Neural cell (in vitro differentiated cells): ENCODE measurements around the gene MED15. TPM values are rescaled to one million over a fixed set of nuclear protein-coding genes. Genes with fewer than 3 reads are reported as not detected.
"Not testable (repeated sequence)": the region's sequence is repeated elsewhere in the genome, so short reads cannot be mapped to it uniquely, and the experiment has no call there.

ENCODE experiments used
- H2AFZ ChIP-seq: fragments of 200-600, 300-800 bp; sonication (generic), shearing (Covaris generic); 2 replicates; pipeline ENCODE4 v1.6.0; 2014; ENCODE audit warnings: low read depth, mild to moderate bottlenecking, antibody characterized with exemption, low read length, moderate library complexity
- H3F3A ChIP-seq: fragments of 200-600 bp; shearing (Covaris generic); 2 replicates; pipeline ENCODE4 v1.6.1; 2016; ENCODE audit warnings: mild to moderate bottlenecking, moderate library complexity, mixed read lengths, antibody characterized with exemption, low read length; ENCODE audit not compliant: insufficient read depth, poor library complexity, severe bottlenecking
- H3K27ac ChIP-seq: fragments of 200-600, 300-800 bp; sonication (generic), shearing (Covaris generic); 2 replicates; pipeline ENCODE4 v1.5.1; 2014; ENCODE audit warnings: mild to moderate bottlenecking, low read length, moderate library complexity
- H3K27me3 ChIP-seq: fragments of 300-800, 200-600 bp; sonication (generic), shearing (Covaris generic); 2 replicates; pipeline ENCODE4 v1.6.0; 2014; ENCODE audit warnings: mild to moderate bottlenecking, low read depth, low read length, moderate library complexity; ENCODE audit not compliant: insufficient read depth
- H3K36me3 ChIP-seq: fragments of 300-800, 200-600 bp; sonication (generic), shearing (Covaris generic); 2 replicates; pipeline ENCODE4 v1.5.1; 2014; ENCODE audit warnings: mild to moderate bottlenecking, antibody characterized with exemption, low read length, moderate library complexity; ENCODE audit not compliant: insufficient read depth
- H3K4me2 ChIP-seq: fragments of 300-800, 200-600 bp; sonication (generic), shearing (Covaris generic); 2 replicates; pipeline ENCODE4 v1.6.0; 2014; ENCODE audit warnings: mild to moderate bottlenecking, low read length
- H3K4me3 ChIP-seq: fragments of 300-800, 200-600 bp; sonication (generic), shearing (Covaris generic); 2 replicates; pipeline ENCODE4 v1.5.1; 2014; ENCODE audit warnings: mild to moderate bottlenecking, low read length, moderate library complexity
- H3K79me2 ChIP-seq: fragments of 200-600 bp; shearing (Covaris generic); replicated peaks from 2 replicates; pipeline ENCODE4 v1.6.0; 2014; ENCODE audit warnings: mild to moderate bottlenecking, low read length, moderate library complexity; ENCODE audit not compliant: insufficient read depth
- H3K9ac ChIP-seq: fragments of 300-800, 200-600 bp; sonication (generic), shearing (Covaris generic); 2 replicates; pipeline ENCODE4 v1.6.1; 2016; ENCODE audit warnings: mild to moderate bottlenecking, low read length, mixed read lengths
- H3K9me2 ChIP-seq: fragments of 200-600 bp; shearing (Covaris generic); 2 replicates; pipeline ENCODE4 v1.6.1; 2016; ENCODE audit warnings: mild to moderate bottlenecking, low read length, mixed read lengths; ENCODE audit not compliant: insufficient read depth
- H3K9me3 ChIP-seq: fragments of 200-600, 300-800 bp; sonication (generic), shearing (Covaris generic); 2 replicates; pipeline ENCODE4 v1.6.1; 2016; ENCODE audit warnings: mild to moderate bottlenecking, mixed run types, low read length, moderate library complexity, mixed read lengths
- H4K20me1 ChIP-seq: fragments of 200-600 bp; shearing (Covaris generic); 2 replicates; pipeline ENCODE4 v1.6.1; 2016; ENCODE audit warnings: mild to moderate bottlenecking, mixed run types; ENCODE audit not compliant: insufficient read depth
- EP300 ChIP-seq: fragments of 450-650 bp; conservative IDR thresholded peaks from 2 replicates; pipeline ENCODE4 v1.6.1; 2014; ENCODE audit warnings: antibody characterized with exemption, mild to moderate bottlenecking, moderate library complexity; ENCODE audit not compliant: poor library complexity, severe bottlenecking
- EZH2 ChIP-seq: fragments of 200-600, 300-800 bp; shearing (Covaris generic), sonication (generic); IDR thresholded peaks from 2 replicates; pipeline ENCODE4 v1.6.1; 2014; ENCODE audit warnings: antibody characterized with exemption, low read length, borderline replicate concordance, mild to moderate bottlenecking; ENCODE audit not compliant: insufficient read depth, poor library complexity, severe bottlenecking
- MXI1 ChIP-seq: fragments of 450-650 bp; conservative IDR thresholded peaks from 2 replicates; pipeline ENCODE4 v1.6.1; 2014; ENCODE audit warnings: antibody characterized with exemption, mild to moderate bottlenecking; ENCODE audit not compliant: poor library complexity, severe bottlenecking
- POLR2AphosphoS5 ChIP-seq: IDR thresholded peaks from 2 replicates; pipeline ENCODE4 v1.6.1; 2012
- RAD21 ChIP-seq: fragments of 450-650 bp; conservative IDR thresholded peaks from 2 replicates; pipeline ENCODE4 v1.6.1; 2014; ENCODE audit warnings: antibody characterized with exemption, mild to moderate bottlenecking, moderate library complexity
- SMC3 ChIP-seq: fragments of 450-650 bp; conservative IDR thresholded peaks from 2 replicates; pipeline ENCODE4 v1.6.1; 2014; ENCODE audit warnings: antibody characterized with exemption, mild to moderate bottlenecking, moderate library complexity; ENCODE audit not compliant: poor library complexity
- polyA plus RNA-seq: library from polyadenylated mRNA; depleted of rRNA; stranded (reverse); fragments of >200 nt; gene quantifications from 2 replicates; pipeline ENCODE4 v1.2.3, GENCODE V29; 2014
- TF ChIP-seq, protein P1 (sequence below): fragments of 450-650 bp; IDR thresholded peaks from 2 replicates; pipeline ENCODE4 v1.5.1; 2014; ENCODE audit warnings: antibody characterized with exemption, mild to moderate bottlenecking, moderate library complexity; ENCODE audit not compliant: poor library complexity, severe bottlenecking
- TF ChIP-seq, protein P2 (sequence below): IDR thresholded peaks from 2 replicates; pipeline ENCODE4 v1.6.1; 2012; ENCODE audit warnings: borderline replicate concordance

The MED15 gene
- polyA plus RNA-seq, 1 donor from 2014 or later = 13.2 TPM

DNA sequence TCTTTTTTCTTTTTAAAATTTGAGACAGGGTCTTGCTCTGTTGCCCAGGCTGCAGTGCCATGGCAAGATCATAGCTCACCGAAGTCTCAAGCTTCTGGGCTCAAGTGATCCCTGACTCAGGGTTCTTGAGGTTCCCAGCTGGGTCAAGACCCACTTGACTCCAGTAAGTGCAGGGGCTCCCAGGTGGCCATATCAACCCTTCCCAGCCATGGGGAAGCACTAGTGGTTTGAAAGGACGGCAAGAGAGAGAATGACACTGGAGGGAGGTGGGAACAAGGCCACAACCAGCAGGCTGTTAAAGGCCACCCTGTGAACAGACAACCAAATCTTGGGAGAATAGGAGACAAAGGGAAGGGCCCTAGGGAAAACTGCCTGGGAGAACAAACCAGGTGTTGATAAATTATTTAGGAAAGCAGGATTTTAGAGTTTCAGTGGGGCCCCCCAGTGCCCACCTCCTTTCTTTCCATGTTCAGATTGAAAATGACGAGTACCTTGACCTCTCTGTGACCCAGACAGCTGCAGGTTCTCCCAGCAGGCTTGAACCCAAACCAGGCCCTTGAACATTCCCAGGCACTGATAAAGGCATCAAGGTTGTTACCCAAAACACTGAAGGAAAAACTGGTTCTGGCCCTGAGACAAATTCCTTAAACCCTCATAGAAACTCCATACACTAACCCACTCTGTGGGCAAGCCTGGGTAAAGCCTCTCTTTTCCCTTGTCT lies 40.6 kb upstream of the MED15 start:
- H3K27me3 ChIP-seq = no peaks in the 10 kb centered on the region
- no peak overlapping the region for H3K4me2 ChIP-seq
- no peaks in the 10 kb centered on the region for H3K36me3 ChIP-seq
- H3K9ac ChIP-seq = no peak overlapping the region
- TF ChIP-seq, protein P1, sequence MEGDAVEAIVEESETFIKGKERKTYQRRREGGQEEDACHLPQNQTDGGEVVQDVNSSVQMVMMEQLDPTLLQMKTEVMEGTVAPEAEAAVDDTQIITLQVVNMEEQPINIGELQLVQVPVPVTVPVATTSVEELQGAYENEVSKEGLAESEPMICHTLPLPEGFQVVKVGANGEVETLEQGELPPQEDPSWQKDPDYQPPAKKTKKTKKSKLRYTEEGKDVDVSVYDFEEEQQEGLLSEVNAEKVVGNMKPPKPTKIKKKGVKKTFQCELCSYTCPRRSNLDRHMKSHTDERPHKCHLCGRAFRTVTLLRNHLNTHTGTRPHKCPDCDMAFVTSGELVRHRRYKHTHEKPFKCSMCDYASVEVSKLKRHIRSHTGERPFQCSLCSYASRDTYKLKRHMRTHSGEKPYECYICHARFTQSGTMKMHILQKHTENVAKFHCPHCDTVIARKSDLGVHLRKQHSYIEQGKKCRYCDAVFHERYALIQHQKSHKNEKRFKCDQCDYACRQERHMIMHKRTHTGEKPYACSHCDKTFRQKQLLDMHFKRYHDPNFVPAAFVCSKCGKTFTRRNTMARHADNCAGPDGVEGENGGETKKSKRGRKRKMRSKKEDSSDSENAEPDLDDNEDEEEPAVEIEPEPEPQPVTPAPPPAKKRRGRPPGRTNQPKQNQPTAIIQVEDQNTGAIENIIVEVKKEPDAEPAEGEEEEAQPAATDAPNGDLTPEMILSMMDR = no peak
- TF ChIP-seq RAD21 = no peak
- TF ChIP-seq EZH2 = no peak
- no peak for TF ChIP-seq MXI1
- TF ChIP-seq, protein P2, sequence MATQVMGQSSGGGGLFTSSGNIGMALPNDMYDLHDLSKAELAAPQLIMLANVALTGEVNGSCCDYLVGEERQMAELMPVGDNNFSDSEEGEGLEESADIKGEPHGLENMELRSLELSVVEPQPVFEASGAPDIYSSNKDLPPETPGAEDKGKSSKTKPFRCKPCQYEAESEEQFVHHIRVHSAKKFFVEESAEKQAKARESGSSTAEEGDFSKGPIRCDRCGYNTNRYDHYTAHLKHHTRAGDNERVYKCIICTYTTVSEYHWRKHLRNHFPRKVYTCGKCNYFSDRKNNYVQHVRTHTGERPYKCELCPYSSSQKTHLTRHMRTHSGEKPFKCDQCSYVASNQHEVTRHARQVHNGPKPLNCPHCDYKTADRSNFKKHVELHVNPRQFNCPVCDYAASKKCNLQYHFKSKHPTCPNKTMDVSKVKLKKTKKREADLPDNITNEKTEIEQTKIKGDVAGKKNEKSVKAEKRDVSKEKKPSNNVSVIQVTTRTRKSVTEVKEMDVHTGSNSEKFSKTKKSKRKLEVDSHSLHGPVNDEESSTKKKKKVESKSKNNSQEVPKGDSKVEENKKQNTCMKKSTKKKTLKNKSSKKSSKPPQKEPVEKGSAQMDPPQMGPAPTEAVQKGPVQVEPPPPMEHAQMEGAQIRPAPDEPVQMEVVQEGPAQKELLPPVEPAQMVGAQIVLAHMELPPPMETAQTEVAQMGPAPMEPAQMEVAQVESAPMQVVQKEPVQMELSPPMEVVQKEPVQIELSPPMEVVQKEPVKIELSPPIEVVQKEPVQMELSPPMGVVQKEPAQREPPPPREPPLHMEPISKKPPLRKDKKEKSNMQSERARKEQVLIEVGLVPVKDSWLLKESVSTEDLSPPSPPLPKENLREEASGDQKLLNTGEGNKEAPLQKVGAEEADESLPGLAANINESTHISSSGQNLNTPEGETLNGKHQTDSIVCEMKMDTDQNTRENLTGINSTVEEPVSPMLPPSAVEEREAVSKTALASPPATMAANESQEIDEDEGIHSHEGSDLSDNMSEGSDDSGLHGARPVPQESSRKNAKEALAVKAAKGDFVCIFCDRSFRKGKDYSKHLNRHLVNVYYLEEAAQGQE = no peak
- H3K79me2 ChIP-seq = no peaks in the 10 kb centered on the region
- no peaks in the 10 kb centered on the region for H4K20me1 ChIP-seq
- no peaks in the 10 kb centered on the region for H3K9me3 ChIP-seq
- no peak overlapping the region for H2AFZ ChIP-seq
- no peak overlapping the region for H3K4me3 ChIP-seq
- H3K27ac ChIP-seq = no peak overlapping the region
- H3K9me2 ChIP-seq = no peaks in the 10 kb centered on the region
- H3F3A ChIP-seq = no peaks in the 10 kb centered on the region

DNA sequence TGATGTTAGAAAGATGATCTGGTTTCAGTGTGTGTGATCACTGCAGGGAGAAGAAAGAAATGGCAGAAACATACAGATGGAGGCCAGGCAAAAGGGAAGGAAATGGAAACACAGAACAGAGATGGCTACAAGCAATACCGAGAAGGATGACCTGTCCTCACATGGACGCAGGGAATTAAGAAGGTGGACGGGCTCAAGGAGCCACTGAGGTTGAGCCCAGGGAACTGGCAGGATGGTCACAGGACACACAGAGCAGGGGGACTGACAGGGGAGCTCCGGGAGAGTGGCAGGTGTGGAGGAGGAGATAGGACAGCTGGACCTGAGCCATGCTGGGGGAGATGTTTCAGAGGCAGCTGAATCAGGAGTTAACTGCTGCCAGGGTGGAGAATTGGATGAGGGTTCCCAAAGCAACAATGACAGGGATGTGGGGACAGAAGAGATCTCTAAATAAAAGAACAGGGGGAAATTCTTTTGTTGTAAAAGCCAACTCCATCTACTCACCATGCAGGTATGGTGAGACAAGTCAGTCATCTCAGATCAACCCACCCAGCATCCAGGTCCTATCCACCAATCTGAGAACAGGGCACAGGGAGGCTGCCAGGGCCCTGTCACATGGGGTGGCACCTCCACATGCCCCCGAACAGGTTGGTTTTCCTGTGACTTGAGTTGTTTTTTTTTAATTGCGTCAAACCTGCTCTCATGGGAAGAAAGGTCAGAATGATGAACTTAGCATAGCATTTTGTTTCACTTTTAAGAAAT lies 38.1 kb upstream of the MED15 start:
- Histone ChIP-seq H3K9me2 (no peaks in the 10 kb centered on the region), H4K20me1 (no peaks in the 10 kb centered on the region), H3K27ac (no peak overlapping the region), H2AFZ (no peak overlapping the region), H3K4me2 (no peak overlapping the region), H3K9me3 (no peaks in the 10 kb centered on the region), H3K79me2 (no peaks in the 10 kb centered on the region), H3K9ac (no peak overlapping the region), H3K27me3 (no peaks in the 10 kb centered on the region), H3F3A (no peaks in the 10 kb centered on the region), H3K4me3 (no peak overlapping the region), H3K36me3 (no peaks in the 10 kb centered on the region)
- TF ChIP-seq EP300 = no peak
- TF ChIP-seq SMC3 = no peak
- TF ChIP-seq POLR2AphosphoS5 = no peak

DNA sequence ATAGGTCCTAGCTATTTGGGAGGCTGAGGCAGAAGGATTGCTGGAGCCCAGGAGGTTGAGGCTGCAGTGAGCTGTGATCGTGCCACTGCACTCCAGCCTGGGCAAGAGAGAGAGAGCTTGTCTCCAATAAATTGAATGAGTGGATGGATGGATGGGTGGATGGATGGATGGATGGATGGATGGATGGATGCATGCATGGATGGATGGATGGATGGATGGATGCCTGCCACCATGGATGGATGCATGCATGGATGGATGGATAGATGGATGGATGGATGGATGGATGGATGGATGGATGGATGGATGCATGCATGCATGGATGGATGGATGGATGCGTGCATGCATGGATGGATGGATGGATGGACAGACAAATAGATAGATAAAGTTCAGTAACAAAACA lies 36.9 kb upstream of the MED15 start:
- not testable (repeated sequence) for H3K27me3 ChIP-seq, H3K36me3 ChIP-seq

More for the DNA sequence above, 36.9 kb upstream of the MED15 start:
- H2AFZ ChIP-seq, H3K27ac ChIP-seq, H3K4me3 ChIP-seq, H3K79me2 ChIP-seq, H3K9me3 ChIP-seq, H3K9me2 ChIP-seq, H3F3A ChIP-seq, H3K4me2 ChIP-seq, H4K20me1 ChIP-seq, H3K9ac ChIP-seq: not testable (repeated sequence)
